Stimulated activated CD8-positive, alpha-beta memory T cell treated with anti-CD3 and anti-CD28 coated beads, Interleukin-2, amount 100 ng/mL, for 1 hour (primary cell): ENCODE measurements around the gene GAD1.

Experiments used
- DNase-seq, 2 donors: peaks; one replicate each; pipeline ENCODE4 v3.0.0-alpha.2; 2020; ENCODE audit warnings: low read depth in 2 of 2

Gene GAD1

GRCh38 chr2:170845343-170845742 is 28.7 kb downstream of the GAD1 start:
- DNase-seq = no peak

DNA sequence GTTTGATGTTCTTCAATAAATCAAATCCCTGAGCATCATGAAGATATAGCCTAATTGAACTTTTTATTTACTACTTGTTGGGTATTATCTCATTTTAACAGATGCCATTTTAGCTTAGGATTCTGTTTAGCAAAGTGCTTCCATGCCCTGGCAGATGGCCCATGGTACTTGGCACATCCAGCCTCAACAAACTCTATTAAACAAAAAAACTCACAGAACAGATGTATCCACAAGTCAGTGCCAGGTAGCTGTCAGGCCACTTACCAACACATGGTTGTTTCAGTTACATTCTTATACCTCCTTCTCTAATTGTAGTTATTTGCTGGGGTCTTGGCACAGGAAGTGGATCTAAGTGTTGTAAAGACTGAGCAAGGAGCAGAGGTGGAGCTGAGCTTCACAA is 29.6 kb downstream of the GAD1 start:
- DNase-seq = no peak

DNA sequence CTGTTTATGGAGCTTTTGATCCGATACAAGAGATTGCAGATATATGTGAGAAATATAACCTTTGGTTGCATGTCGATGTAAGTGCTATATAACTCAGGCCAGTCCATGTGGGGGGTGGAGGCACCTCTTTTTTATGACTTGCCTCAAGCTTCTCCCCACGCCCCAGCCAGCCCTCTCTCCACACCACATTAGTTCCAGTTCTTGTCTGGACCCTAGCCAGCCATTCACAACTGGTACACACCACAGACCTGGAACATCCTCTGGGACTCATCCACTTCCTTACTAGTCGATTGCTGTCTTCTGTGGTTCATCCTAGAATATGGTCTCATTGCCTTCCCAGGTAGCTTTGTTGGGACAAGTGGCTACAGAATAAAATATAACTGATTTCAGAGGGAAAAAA is 31.0 kb downstream of the GAD1 start:
- DNase-seq = no peak

DNA sequence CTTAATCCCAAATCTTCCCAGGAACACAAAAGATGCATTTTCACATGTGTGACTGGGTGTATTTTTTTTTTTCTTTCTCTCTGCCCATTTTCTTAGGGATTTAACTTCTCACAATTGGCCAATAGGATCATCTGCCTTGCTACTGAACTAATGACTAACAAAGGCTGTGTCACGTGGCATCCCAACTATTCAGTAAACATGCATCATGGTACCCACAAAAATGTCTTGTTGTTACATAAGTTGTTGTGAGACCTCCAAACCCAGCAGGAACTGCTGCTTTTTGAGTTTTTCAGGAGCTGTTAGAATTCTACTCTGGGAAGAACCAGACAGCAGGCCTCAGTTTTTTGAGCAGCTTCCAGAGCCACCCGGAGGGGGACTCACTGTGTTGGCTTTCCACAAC is 31.9 kb downstream of the GAD1 start:
- DNase-seq = no peak

DNA sequence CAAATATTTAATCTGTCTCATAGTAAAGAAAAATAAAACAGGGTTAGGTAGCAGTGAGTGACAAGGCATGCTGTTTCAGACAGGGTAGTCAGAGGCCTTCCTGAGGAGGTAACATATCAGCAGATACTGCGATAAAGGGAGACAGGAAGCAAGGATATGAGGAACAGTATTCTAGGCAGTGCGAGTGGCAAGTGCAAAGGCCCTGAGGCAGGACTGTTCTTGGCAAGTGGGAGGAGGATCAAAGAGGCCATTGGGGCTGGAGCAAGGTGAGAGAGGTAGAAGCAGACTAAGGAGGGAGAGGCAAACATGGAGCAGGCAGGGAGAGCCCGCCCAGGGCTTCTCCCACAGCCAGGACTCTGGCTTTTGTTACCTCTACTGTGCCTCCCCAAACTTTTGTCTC is 33.6 kb downstream of the GAD1 start:
- DNase-seq = no peak

- DNase-seq = no peak
Measured at GRCh38 chr2:170851635-170852034, 34.9 kb downstream of the GAD1 start.

GRCh38 chr2:170856066-170856465 is 39.4 kb downstream of the GAD1 start:
- DNase-seq = no peak

DNA sequence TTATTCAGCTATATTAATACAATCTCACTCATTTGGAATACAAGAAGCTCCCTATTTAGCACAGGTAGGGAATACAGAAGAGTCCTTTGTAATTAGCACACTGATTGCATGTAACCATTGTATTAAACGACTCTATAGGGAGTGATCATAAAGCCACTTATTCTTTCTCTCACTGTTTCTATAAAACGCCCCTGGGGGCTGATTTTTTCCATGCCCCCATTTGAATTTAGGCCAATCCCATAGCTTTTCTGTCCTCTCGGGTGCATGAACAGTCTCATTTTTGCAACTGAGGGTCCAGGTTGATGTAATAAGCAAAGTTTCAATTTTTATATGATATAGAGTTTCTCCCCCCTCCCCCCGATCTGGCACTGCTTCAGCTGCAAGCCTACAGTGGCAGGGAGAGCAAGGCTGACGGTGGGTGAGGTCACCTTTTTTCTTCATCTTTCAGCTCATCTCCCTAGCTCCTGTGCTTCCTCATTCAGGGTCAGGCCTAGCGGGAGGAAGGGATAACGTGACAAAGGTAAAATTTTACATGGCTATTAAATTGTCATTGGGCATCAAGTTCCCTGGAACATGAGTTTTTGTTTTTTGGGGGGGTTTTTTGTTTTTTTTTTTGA is 45.7 kb downstream of the GAD1 start:
- DNase-seq = no peak

DNA sequence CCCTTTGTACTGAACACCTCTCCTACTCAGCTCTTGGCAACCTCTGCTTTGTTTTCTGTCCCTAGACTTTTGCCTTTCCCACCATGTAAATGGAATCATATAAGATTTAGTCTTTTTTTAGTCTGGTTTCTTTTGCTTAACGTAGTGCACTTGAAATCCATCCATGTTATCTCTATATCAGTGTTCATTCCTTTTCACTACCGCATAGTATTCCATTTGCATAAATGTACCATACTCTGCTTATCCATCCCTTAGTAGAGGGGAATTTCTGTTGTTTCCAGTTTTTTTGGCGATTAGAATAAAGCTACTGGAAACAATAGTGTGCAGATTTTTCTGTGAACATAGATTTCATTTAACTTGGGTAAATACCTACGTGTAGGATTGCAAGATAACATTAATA is 46.4 kb downstream of the GAD1 start:
- DNase-seq = no peak

DNA sequence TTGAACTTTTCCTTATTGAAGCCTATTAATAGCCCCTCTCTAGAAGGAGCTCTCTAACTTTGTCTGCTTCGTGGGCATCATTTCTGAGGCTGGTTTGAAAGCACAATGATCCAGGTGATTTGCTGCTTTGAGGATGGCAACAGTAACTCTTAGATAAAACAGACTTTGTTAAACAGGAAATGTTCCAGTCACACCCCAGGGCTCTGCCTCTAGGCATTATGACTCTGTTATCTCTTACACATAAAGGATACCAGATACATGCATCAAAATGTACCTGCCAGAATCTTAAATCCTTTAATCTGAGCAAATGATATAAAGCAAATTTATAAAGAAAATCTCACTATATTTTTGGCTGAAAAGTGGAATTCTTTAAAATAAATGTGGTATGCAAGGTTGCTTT is 52.3 kb downstream of the GAD1 start:
- DNase-seq = no peak

- DNase-seq = no peak
Measured at GRCh38 chr2:170869461-170869860, 52.8 kb downstream of the GAD1 start.

DNA sequence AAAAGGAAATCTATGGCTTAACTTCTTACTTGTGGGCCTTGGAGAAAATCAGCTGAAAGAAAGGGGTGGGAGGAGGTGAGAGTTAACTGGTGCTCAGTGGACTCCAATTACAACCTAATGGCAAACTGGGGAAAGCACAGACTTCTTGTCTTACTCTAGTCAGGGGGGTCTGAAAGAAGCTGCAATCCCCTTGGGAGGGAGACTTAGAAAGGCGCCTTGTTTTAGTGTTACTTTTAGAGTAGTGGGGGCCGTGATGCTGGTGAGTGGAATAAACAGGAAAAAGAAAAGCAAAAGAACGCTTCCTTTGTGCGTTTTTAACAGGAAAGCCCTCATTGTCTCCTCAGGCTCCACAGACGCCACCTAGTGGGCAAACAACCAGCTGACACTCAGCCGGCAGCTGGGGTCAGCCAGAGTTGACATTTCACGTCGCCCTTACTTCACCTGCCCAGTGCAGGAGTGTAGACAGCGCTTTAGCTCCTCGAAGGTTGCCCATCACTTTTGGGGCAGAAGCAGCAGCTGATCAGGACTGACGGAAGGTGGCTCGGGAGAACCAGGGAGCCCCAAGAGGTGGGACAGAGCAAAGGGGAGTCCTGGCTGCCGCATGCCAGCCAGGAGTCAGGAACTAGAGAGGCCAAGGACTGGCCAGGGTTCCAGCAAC is 56.5 kb downstream of the GAD1 start:
- peak; percentile 42 to 51 for DNase-seq

GRCh38 chr2:170878066-170878465 is 61.4 kb downstream of the GAD1 start:
- no peak for DNase-seq

DNA sequence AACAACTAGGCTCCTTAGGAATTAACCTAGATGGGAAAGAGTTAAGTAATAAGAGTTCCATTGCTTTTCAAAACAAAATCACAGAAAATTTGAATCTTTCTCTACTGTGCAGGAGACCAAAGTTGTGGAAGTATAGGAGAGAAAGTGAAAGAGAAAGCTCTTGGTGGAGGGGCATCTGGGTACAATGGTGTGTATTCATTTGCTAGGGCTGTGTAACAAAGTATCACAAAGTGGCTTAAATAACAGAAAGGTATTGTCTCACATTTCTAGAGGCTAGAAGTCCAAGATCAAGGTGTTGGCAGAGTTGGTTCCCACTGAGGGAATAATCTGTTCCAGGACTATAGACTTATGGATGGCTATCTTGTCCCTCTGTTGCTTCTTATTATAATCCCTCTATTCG is 61.8 kb downstream of the GAD1 start:
- no peak for DNase-seq

- DNase-seq = no peak
Measured at GRCh38 chr2:170881840-170882239, 65.2 kb downstream of the GAD1 start.

DNA sequence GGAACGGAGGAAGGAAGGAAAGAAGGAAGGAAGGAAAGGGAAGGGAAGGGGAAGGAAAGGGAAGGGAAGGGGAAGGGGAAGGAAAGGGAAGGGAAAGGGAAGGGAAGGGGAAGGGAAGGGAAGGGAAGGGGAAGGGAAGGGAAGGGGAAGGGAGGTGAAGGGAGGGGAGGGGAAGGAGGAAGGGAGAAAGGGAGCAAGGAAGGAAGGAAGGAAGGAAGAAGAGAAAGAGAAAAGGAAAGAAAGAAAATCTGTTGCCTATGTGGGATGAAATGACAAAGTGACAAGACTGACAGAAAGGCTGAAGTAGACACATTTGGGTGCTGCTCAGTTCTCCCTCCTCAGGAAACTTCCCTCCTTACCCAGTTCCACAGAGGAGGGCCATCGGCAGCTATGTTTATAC is 66.1 kb downstream of the GAD1 start:
- no peak for DNase-seq

DNA sequence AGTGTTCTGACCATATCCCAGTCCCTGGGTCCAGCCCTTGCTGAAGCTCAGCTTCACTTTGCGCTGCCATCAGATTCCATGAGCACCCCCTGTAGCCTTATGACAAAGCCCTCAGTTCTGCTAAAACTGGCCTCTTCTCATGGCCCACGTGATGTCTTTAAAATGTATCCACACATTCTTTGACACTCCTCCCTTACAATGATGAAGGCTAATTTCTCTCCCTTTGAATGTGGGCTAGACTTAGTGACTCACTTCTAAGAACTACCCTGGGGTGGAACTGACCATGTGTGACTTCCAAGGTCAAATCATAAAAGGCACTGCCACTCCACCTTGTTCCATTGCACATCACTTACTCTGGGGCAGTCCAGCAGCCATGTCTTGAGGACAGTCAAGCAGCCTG is 67.0 kb downstream of the GAD1 start:
- no peak for DNase-seq

GRCh38 chr2:170885130-170885791 is 68.6 kb downstream of the GAD1 start:
- DNase-seq = no peak

DNA sequence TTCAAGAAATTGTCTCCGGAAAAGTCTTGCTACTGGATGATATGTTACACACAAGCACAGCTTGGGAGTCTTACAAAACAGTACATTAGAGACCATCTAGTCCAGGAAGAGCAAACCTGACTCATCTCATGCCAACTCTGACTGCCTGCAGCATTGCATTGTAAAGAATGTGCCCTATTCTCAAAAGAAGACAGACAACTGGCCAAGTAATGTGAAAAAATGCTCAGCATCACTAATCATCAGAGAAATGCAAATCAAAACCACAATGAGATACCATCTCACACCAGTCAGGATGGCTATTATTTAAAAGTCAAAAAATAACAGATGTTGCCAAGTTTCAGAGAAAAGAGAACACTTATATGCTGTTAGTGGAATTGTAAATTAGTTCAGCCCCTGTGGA is 69.7 kb downstream of the GAD1 start:
- no peak for DNase-seq

DNA sequence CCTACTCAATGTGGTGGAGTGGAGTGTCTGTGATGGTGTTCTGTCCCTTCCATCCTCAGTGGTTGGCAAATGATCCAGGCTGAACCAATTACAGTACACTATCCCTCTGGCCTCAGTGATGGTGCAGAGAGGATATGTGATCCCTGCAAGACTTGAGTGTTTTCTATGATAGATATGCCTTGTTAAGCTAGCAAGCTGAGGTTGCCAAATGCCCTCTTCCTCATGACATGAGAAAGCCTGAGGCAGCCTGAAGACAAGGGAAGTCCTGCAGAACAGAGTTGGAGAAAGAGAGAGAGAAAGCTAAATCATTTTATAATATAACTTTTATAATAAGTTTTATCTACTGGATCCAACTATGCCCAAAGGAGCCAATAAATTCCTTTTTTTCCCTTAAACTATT is 70.8 kb downstream of the GAD1 start:
- DNase-seq = no peak

GRCh38 chr2:170887896-170888295 is 71.2 kb downstream of the GAD1 start:
- DNase-seq = no peak

- no peak for DNase-seq
Measured at GRCh38 chr2:170891893-170892292, 75.2 kb downstream of the GAD1 start.

DNA sequence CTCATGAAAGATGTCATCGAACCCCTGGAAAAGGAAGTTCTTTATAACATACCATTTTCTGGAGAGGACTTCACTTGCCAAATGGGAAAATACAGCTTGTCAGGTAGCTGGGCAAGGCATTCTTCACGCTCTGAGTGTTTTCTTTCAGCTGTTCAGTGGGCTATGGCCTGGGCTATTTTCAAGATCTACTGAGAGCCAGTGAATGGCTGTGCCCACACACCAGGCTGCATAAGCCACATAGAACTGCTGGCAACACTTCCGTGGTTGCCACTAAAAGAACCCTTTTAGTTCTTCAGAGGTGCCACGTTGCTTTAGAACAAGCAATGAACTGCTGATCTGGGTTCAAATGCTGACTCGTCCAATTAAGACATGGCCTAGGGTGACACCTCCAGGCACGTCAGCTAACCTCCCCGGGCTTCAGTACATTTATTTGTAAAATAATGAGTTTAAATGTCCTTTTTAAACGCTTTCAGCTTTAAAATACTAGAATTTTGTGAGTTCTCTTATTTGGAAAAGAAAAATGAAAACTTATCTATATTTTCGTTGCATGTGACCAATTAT is 75.8 kb downstream of the GAD1 start:
- no peak for DNase-seq
